Suprapubic skin (tissue), 3 donors: ENCODE data around the gene DDI2.

ENCODE experiments used
- CTCF ChIP-seq, 2 donors: fragments of 200-600 bp in 1 of 2; fragments of 450-650 bp in 1 of 2; sonication (generic) in 1 of 2; IDR thresholded peaks; one replicate each; pipeline ENCODE4 v1.5.1; 2016 to 2019; ENCODE audit warnings: antibody characterized with exemption in 2 of 2, mild to moderate bottlenecking in 1 of 2, moderate library complexity in 1 of 2
- EP300 ChIP-seq: sonication (generic); formaldehyde crosslinking; IDR thresholded peaks from one replicate; pipeline ENCODE4 v1.6.1; 2017; ENCODE audit warnings: antibody characterized with exemption
- POLR2A ChIP-seq, 2 donors: fragments of 450-650 bp; IDR thresholded peaks; one replicate each; pipeline ENCODE4 v1.6.1; 2017; ENCODE audit warnings: antibody characterized with exemption in 2 of 2, mild to moderate bottlenecking in 2 of 2, moderate library complexity in 2 of 2

DNA sequence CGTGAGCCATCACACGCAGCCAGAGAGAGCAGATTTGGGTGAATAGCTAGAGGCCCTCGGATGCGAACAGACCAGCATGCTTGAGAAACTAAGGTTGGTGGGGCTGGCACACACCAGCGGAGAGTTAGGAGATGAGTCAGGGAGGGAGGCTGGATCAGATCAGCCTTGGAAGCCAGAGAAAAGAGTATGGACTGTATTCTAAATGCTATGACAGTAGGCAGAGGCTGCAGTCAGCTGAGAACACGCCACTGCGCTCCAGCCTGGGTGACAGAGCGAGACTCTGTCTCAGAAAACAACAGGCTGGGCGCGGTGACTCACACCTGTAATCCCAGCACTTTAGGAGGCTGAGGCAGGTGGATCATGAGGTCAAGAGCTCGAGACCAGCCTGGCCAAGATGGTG lies 62.9 kb downstream of the DDI2 start:
- TF ChIP-seq EP300 (no peak), POLR2A (IDR thresholded peaks at IDR 0.05) (no peak), CTCF (IDR thresholded peaks at IDR 0.05) (no peak)
